Activated CD8-positive, alpha-beta memory T cell treated with anti-CD3 and anti-CD28 coated beads, Interleukin-2, amount 50 U/mL, for 1 hour (primary cell): ENCODE data around the gene GUK1.

Source experiments
- DNase-seq: peaks from one replicate; pipeline ENCODE4 v3.0.0-alpha.2; 2020; ENCODE audit errors: extremely low read depth

The GUK1 gene, protein sequence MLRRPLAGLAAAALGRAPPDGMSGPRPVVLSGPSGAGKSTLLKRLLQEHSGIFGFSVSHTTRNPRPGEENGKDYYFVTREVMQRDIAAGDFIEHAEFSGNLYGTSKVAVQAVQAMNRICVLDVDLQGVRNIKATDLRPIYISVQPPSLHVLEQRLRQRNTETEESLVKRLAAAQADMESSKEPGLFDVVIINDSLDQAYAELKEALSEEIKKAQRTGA

DNA sequence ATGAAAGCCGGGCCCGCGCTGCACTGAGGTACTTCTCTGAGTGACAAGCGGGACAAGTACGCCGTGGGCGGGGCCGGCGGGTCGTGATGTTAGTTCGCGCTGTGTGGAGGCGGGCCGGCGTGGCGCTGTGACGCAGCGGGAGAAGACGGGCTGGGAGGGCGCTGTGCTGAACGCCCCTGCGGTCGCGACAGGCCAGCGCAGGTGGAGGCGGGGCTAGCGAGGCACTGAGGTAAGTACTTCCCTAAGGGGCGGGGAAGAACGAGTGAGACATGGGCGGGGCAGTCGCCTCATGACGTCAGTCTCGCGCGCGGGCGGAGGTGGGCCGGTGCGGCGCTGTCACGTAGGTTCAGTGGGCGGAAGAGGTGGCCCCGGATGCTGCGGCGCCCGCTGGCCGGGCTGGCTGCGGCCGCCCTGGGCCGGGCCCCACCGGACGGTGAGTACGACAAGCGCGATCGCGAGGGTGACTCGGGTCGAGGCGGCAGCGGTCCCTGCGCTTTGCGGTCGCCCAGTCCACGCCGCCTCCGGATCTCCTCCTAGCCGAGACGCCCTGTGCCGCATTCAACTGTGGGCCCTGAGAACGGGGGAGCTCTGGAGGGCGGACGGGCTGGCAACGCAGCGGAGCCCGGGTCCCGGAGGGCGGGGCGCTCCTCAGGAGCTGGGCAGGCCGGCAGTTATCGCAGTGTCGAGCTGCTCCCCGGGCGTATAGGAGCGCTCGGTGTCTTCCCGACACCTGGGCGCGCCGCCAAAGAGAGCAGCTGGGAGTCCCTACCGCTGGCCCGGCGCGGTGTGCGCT lies at the start of gene GUK1:
Gene GUK1 (plus strand): TSS at position 349 of the 793 bp plus-strand sequence. CDS start 24 bp downstream, at position 373.
- peak; percentile 100 for DNase-seq

DNA sequence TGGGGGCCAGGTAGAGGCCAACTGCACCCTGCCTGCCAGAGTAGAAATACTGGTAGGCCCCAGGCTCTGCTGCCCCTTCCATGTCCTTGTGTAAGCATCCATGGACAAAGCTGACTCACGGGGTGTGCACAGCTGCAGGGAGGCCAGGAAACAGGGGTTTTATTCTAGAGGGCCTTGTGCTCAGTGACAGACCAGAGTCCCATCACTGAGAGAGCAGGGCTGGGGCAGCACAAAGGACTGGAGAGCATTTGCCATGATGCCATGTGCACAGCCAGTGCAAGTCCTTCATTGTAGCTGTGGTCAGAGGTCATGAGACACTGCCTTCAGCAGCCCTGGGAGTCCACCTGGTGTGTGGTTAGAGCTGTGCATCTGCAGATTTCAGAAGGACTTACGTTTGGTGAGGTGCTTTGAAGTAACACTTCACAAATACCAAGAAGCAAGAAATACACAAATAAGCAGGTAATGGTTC lies 49.4 kb upstream of the GUK1 start:
- no peak for DNase-seq

DNA sequence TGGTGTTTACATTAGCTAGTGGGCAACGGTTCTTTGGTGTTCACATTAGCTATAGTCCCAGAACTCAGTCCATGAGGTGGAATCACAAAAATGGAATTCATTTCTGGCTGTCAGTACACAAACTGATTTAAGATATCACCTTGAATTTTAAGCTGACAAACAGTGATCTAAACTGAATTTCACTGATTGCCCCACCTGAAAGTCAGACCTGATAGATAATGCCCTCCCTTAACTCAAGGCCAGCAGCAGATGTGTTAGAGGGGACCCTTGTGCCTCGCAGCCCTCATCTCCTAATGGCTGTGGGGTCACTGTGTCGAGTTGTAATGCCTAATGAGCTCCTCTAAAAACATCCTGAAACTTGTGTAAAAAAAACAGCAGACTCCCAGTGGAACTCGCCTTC lies 49.0 kb upstream of the GUK1 start:
- DNase-seq = no peak

DNA sequence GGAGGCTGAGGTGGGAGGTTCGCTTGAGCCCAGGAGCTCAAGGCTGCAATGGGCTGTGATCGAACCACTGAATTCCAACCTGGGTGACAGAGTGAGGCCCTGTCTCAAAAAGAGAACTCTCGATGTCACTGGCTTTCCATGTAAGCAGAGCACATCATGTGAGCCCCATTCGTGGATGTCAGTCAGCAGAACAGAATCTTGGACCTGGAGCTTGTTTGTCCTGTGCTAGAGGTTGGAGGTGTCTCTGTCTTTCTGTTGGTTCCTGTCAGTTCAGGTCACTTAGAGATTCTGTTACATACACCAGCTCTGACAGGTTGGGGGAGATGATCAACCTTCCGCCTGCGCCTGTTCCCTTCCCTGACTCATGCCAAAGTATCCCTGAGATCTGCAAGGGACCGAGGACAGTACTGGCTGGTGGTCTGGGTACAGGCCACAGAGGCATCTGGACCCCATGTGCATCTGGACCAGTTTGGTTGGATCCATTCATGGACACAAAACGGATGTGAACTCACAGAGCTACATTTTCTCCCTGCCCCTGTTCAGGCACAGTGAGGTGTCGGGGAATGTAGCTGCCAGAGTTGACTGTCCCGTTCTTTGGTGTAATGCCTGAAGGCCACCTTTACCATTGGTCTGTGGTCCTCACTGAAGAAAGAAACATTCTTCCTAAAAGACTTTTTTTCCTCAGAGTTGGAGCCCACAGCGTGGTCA lies 47.6 kb upstream of the GUK1 start:
- no peak for DNase-seq

DNA sequence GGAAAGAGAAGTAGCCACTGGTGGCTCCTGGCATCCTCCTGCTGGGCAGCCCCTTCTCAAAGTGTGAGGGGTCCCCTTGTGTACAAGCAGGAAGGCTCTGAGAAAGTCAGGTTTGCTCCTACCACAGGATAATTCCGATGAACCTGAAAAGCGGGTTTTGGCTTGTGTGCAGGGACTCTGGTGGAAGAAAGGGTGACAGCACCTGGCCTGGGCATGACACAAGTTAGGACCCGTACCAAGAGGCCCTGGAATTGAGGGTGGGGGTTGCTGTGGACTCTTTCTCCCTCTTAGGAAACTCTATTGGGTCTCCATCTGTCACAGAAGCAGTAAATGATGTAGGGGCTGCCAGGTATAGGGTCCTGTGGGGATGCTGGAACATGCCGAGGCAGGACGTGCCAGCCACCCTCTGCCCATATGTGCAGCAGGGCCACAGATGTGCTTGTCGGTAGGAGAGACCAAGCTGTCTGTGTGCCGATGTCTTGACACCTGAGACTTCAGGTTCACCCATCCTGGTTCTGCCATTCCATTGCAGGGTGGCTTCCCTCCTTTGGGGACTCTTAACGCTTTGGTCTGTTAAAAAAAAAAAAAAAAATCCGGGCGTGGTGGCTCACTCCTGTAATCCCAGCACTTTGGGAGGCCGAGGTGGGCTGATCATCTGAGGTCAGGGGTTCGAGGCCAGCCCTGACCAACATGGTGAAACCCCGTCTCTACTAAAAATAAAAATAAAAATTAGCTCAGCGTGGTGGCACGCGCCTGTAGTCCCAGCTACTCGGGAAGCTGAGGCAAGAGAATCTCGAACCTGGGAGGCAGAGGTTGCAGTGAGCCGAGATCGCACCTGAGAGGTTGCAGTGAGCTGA lies 46.8 kb upstream of the GUK1 start:
- DNase-seq = no peak

DNA sequence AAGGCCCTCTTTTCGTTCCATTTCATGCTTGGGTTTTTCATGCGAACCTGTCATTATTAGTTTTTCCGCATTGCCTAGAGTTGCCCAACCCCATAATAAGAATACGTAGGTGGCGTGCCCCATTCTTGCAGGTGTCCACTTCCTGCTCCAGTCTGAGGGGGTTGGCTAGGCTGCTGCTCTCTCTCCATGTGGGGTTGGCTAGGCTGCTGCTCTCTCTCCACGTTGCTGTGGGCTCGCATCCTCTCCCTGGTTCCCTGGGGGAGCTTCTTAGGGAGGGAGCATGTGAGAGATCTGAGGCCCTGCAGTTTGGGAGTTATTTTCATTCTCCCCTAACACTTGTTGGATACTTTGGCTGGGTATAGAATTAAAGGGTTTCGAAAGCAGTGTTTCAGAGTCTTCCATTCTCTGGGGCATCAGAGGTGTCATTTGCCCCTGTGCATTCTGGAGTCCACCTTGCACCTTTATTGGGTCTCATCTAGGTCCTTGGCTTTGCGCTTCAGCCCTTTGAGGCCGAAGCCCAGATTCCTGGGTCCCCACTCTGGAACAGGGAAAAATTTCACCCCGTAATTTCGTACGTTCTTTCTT lies 45.6 kb upstream of the GUK1 start:
- no peak for DNase-seq

DNA sequence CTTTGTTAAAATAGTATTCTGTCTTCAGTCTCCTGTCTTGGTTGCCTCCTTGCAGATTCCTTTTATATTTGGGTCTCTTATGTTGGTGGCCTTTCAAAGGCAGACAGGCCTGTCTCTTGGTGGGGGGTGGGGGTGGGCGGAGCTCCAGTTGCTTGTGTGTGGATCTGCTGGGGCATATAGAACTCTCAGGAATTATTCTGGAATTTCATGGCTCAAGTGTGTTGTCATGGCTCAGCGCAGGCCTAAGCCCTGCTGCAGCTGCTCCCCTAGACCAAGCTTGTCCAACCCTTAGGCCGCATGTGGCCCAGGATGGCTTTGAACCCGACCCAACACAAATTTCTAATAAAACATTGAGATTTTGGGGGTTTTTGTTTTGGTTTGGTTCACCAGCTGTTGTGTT lies 44.9 kb upstream of the GUK1 start:
- DNase-seq = no peak

DNA sequence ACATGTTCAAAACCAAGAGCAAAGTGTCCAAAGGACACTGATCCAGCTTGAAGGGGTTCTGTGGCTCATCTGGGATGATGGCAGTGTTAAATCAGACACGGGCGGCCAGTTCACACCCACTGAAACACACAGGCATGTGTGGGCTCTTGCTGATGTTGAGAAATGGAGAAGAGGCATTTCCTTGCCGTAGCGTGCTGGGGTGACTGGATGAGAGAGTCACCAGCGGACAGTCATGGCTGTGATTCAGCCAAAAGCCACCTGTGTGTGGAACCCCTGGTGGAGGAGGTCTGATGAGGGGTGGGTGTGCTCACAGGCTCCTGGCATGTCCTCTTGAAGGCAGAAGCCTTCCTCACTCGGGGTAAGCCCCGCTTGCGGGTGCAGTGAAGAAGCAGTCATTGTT lies 44.1 kb upstream of the GUK1 start:
- DNase-seq = no peak

DNA sequence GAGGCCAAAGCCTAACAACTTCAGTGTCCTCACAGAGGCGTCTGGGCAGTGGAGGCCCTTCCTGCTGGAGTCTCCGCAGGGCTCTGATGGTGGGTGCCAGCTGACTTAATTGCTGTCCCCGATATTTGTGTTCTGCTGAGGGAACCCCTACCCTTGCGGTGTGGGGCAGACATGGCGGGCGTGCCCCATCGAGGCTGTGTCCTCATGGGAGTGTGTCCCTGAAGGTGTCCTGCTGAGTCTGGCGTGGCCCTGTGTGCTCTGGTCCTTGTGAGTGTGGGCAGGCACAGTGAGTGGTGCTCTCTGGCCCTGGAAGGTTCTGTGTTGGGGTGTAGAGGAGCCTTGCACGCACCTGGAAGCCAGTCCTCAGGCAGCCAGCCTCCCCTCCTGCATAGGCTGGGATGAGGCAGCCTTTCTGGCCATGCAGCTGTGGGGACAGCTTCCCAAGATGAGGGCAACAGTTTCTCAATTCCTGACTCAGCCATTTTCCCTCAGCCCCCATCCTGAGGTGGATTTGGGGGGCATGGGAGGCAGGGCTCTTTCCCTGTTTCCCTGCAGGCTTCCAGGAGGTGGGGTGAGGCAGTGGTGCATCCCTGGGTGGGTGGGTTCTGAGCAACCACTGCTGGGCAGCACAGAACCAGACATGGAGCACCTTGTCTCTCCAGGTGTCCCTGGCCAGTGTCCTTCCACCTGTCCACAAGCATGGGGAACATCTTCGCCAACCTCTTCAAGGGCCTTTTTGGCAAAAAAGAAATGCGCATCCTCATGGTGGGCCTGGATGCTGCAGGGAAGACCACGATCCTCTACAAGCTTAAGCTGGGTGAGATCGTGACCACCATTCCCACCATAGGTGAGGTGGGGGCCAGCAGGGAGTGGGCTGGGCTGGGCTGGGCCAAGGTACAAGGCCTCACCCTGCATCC lies 43.4 kb upstream of the GUK1 start:
- DNase-seq = no peak

DNA sequence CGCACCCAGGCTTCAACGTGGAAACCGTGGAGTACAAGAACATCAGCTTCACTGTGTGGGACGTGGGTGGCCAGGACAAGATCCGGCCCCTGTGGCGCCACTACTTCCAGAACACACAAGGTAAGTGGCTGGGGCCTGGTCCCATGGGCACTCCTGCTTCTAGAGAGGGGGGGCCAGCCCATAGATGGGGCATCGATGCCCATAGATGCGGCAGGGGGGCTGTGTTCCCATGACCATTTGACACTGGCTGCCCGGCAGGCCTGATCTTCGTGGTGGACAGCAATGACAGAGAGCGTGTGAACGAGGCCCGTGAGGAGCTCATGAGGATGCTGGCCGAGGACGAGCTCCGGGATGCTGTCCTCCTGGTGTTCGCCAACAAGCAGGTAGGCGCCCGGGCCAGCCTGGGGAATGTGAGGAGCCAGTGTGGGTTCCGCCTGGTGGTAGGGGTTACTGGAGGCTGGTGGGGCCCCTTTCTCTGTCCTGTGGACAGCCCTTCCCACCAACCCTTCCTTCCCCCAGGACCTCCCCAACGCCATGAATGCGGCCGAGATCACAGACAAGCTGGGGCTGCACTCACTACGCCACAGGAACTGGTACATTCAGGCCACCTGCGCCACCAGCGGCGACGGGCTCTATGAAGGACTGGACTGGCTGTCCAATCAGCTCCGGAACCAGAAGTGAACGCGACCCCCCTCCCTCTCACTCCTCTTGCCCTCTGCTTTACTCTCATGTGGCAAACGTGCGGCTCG lies 42.6 kb upstream of the GUK1 start:
- no peak for DNase-seq

DNA sequence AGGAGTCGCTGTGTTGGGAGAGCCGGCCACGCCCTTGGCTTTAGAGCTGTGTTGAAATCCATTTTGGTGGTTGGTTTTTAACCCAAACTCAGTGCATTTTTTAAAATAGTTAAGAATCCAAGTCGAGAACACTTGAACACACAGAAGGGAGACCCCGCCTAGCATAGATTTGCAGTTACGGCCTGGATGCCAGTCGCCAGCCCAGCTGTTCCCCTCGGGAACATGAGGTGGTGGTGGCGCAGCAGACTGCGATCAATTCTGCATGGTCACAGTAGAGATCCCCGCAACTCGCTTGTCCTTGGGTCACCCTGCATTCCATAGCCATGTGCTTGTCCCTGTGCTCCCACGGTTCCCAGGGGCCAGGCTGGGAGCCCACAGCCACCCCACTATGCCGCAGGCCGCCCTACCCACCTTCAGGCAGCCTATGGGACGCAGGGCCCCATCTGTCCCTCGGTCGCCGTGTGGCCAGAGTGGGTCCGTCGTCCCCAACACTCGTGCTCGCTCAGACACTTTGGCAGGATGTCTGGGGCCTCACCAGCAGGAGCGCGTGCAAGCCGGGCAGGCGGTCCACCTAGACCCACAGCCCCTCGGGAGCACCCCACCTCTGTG lies 41.7 kb upstream of the GUK1 start:
- no peak for DNase-seq

DNA sequence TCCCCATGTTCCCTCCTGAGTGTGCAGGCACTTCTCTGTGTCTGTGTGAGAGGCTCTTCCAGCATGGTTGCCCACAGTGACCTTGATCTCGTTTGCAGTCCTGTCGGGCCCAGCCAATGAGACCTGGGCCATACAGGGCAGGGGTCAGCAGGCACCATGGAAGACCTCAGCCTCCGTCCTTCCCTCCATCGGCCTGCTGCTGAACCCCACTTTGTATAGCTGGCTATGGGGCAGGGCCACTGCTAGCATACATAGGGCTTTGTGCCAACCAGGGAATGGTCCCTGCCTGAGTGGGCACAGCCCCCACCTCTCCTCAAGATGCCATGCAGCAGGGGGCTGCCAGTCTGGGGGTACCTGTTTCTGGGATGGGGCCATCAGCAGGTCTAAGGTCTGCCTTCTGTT lies 40.7 kb upstream of the GUK1 start:
- DNase-seq = no peak

DNA sequence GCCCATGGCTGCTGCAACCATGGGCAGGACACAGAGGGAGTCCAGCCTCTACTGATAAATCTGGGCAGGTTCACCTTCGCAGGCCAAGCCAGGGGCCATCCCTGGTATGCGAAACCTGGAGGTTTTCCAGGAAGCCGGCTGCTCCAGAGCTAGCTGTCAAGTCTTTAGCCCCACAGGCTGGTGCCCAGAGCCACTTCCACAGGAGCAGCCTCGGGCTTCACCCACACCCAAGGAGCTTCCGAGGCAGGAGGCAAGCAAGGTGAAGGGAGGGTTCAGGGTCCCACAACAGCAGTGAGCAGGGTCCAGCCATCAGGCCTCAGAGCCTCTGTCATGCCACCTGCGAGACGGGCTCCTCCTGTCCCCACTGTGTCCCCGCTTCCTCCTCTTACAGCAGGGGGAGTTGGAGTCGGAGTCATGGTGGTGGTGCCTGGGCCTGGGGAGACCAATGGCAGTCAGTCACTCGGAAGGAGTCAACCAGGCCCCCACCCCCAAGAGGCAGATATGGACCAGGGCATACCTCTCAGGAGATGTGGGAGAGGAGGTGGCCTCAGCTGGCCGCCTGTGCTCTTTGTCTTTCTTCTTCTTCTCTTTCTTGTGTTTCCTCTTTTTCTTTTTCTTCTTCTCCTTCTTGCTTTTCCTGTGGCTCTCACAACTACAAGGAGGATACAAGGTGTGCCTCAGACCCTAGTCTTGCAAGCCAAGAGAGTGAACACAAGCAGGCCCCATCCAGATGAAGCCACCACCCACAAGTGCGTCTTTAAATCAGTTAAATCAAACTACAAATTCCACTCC lies 39.1 kb upstream of the GUK1 start:
- no peak for DNase-seq

DNA sequence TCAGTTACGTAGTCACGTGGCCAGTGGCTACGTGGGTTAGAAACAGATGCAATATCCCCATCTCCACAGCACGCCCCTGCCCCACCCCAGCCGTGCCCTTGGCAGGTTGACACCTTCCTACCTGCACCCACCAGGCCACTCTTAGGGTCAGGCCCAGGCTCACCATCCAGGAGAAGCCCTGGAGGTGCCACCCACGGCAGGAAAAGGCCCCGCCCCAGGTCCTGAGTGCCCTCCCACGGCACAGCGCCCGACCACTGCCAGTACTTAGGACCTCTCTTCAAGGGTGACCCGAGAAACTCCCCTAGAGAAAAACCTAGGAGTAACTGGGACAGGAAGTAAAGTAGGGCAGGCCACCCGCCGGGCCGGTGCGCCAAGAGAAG lies 38.5 kb upstream of the GUK1 start:
- DNase-seq = no peak

DNA sequence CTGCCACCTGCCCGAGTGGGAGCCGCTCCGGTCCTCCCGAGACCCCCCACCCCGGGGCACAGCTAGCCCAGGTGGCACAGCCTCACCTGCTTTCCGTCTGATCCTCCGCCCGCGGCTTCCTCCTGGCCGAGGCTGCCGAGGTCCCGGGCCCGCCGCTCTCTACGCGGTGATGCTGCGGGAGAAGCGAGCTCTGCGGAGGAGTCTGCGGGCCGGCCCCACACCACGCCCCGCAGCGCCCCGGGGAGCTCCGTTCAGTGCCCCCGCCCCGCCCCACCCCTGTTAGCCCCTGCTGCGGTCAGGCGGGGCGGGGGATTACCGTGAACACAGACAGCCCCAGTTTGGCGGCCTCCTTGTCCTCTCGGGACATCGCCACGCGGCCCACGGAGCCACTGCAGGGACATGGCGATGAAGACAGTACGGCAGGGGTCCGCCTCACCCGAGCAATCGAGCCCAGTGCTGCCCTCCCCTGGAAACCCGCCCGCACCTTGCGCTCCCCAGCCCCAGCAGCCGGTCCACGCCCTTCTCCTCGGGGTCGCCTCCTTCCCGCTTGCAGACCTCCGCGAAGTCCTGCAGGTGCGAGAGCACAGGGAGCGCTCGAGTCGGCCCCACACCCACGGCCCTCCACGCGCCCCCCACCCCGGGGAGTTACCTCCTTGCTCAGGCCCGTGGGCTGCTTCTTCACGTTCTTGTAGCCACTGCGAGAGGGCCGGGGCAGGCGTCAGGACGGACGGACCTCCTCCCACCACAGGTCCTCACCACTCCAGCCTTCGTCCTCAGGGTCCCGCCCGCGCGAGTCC lies 37.9 kb upstream of the GUK1 start:
- DNase-seq = no peak

DNA sequence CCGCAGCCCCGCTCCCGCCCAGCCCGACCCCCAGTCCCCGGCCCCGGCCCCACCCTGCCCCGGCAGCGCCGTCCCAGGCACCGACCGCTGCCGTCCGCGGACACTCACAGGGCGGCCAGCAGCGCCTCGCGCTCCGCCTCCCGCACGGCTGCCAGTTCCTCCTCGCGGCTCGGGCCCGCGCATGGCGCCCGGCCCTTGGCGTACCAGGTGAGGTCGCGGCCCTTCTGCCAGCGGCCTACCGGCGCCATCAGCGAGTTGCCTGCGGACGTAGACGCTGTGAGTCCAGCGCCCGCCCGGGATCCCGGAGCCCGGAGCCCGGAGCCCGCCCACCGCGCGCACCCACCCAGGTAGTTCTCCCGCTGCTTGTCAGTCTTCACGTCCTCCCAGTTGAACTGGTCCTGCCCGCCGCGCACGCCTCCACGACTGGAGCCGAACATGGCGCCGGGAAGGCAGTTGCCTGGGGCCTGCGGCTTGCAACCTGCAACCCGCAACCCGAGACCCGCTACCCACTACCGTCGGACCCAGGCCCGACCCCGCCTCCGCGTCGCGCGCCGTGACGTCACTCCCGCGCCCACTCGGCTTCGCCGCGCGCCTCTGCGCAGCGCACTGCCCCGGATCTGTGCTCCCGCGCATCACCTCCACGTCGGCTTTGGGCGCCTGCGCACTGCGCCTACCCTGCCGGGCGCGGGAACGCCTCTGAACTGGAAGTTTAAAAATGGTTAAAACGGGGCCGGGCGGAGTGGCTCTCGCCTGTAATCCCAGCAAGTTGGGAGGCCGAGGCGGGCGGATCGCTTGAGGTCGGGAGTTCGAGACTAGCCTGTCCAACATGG lies 37.1 kb upstream of the GUK1 start, which contains the start of gene C1orf35:
Gene C1orf35 (minus strand): TSS at position 535 of the 830 bp plus-strand sequence. CDS start 98 bp downstream, at position 437.
- peak; percentile 76 for DNase-seq
